Measurements from ENCODE around the gene SAMD1. TPM values are rescaled to one million over a fixed set of nuclear protein-coding genes. Genes with fewer than 3 reads are reported as not detected.

Gene SAMD1
- total and polyA plus RNA-seq, 9 of the 15 experiments (the other 6 are each of a cell fraction or from before 2014, with no cell fraction given) = 2.9 to 96.0 (median 43.5) TPM

- TF ChIP-seq, protein P1, sequence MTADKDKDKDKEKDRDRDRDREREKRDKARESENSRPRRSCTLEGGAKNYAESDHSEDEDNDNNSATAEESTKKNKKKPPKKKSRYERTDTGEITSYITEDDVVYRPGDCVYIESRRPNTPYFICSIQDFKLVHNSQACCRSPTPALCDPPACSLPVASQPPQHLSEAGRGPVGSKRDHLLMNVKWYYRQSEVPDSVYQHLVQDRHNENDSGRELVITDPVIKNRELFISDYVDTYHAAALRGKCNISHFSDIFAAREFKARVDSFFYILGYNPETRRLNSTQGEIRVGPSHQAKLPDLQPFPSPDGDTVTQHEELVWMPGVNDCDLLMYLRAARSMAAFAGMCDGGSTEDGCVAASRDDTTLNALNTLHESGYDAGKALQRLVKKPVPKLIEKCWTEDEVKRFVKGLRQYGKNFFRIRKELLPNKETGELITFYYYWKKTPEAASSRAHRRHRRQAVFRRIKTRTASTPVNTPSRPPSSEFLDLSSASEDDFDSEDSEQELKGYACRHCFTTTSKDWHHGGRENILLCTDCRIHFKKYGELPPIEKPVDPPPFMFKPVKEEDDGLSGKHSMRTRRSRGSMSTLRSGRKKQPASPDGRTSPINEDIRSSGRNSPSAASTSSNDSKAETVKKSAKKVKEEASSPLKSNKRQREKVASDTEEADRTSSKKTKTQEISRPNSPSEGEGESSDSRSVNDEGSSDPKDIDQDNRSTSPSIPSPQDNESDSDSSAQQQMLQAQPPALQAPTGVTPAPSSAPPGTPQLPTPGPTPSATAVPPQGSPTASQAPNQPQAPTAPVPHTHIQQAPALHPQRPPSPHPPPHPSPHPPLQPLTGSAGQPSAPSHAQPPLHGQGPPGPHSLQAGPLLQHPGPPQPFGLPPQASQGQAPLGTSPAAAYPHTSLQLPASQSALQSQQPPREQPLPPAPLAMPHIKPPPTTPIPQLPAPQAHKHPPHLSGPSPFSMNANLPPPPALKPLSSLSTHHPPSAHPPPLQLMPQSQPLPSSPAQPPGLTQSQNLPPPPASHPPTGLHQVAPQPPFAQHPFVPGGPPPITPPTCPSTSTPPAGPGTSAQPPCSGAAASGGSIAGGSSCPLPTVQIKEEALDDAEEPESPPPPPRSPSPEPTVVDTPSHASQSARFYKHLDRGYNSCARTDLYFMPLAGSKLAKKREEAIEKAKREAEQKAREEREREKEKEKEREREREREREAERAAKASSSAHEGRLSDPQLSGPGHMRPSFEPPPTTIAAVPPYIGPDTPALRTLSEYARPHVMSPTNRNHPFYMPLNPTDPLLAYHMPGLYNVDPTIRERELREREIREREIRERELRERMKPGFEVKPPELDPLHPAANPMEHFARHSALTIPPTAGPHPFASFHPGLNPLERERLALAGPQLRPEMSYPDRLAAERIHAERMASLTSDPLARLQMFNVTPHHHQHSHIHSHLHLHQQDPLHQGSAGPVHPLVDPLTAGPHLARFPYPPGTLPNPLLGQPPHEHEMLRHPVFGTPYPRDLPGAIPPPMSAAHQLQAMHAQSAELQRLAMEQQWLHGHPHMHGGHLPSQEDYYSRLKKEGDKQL (CRISPR knock-in tag; IDR thresholded peaks at IDR 0.05; ENCODE audit: borderline replicate concordance) = no peak
- TF ChIP-seq ZNF57 (CRISPR knock-in tag; IDR thresholded peaks at IDR 0.05) (no peak), SRF (CRISPR knock-in tag; IDR thresholded peaks at IDR 0.05) (no peak), MYNN (IDR thresholded peaks at IDR 0.05) (no peak), MYNN (CRISPR knock-in tag; IDR thresholded peaks at IDR 0.05) (no peak)
These were observed at the start of gene SAMD1 (continued) for GRCh38 chr19:14090509-14091080.
